ENCODE data around the gene AMOTL1.

AMOTL1 gene

DNA sequence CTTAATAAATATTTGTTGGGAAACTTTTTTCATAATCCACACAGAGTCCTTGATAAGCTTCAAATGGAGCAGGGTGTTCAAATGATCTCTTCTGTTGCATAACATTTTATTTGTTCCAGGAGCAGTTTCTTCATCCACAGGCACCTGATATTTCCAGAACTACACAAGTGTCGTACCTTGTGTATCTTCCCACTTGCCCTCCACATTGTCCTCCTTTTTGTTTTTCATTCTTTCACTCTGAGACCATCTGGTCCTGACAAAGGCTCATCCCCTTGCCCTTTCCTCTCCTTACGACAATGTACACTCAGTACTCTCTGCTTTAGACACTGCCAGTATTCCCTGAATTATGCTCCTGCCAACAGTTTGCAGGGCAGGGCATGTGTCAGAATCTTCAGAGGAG, 5.2 kb upstream of the AMOTL1 start:
- no peak for ATAC-seq (ENCODE audit: insufficient read depth, low read depth)
- H4K20me1 ChIP-seq (ENCODE audit: insufficient read depth, low read length) = no peaks in the 10 kb centered on the region
- H3K27me3 ChIP-seq (ENCODE audit: insufficient read depth, low read length, poor library complexity) = peaks cover 15% of the 10 kb centered on the region
- H3K27ac ChIP-seq (ENCODE audit: low read length) = no peak overlapping the region
- no peak for DNase-seq
- no peaks in the 10 kb centered on the region for H3K79me2 ChIP-seq (ENCODE audit: insufficient read depth, low read length)
- H3K4me2 ChIP-seq (ENCODE audit: insufficient read depth, low read length) = no peak overlapping the region
- no peak overlapping the region for H3K9ac ChIP-seq (ENCODE audit: low read depth, low read length)
- no peaks in the 10 kb centered on the region for H3K4me1 ChIP-seq (ENCODE audit: insufficient read depth, low read length)
- no peak overlapping the region for H3K4me3 ChIP-seq (ENCODE audit: low read depth in 1 of 2, low read length in 2 of 2)
- TF ChIP-seq, protein P1, sequence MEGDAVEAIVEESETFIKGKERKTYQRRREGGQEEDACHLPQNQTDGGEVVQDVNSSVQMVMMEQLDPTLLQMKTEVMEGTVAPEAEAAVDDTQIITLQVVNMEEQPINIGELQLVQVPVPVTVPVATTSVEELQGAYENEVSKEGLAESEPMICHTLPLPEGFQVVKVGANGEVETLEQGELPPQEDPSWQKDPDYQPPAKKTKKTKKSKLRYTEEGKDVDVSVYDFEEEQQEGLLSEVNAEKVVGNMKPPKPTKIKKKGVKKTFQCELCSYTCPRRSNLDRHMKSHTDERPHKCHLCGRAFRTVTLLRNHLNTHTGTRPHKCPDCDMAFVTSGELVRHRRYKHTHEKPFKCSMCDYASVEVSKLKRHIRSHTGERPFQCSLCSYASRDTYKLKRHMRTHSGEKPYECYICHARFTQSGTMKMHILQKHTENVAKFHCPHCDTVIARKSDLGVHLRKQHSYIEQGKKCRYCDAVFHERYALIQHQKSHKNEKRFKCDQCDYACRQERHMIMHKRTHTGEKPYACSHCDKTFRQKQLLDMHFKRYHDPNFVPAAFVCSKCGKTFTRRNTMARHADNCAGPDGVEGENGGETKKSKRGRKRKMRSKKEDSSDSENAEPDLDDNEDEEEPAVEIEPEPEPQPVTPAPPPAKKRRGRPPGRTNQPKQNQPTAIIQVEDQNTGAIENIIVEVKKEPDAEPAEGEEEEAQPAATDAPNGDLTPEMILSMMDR (IDR thresholded peaks at IDR 0.05; ENCODE audit: borderline replicate concordance, extremely low read depth, low read length, poor library complexity, severe bottlenecking) = no peak
- no peak for TF ChIP-seq EZH2 (IDR thresholded peaks at IDR 0.05; ENCODE audit: borderline replicate concordance, low read depth, low read length, severe bottlenecking)
- H2AFZ ChIP-seq (ENCODE audit: low read depth, low read length) = no peak overlapping the region
- no peaks in the 10 kb centered on the region for H3K36me3 ChIP-seq (ENCODE audit: insufficient read depth, low read length)
- no peaks in the 10 kb centered on the region for H3K9me3 ChIP-seq (ENCODE audit: insufficient read depth, low read length, severe bottlenecking)

DNA sequence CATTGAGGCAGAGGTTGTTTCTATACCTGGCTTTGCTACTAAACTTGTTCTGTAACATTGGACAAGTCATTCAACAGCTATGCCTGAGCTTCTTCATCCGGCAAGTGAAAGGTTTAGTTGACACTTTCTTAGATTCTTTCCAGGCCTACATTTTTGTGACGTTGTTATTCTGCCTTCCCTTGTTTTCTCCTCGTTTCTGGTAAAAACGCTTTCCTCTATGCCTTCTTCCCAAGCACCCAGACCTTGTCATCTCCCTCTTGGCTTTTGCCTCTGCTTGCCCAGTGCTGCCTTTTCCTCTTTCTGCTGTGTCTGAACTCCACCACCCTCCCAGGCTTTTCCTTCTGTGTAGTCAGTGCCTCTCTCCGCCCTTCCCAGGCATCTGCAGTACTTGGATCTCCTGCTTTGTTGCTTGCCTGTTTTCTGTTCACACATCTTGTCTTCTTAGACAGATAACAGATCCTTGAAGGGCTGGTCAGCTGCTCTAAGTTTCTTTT, 1.4 kb upstream of the AMOTL1 start:
- Histone ChIP-seq H3K27ac (ENCODE audit: low read length) (no peak overlapping the region), H3K4me1 (ENCODE audit: insufficient read depth, low read length) (no peaks in the 10 kb centered on the region), H3K79me2 (ENCODE audit: insufficient read depth, low read length) (no peaks in the 10 kb centered on the region), H3K4me3 (ENCODE audit: low read depth in 1 of 2, low read length in 2 of 2) (no peak overlapping the region), H4K20me1 (ENCODE audit: insufficient read depth, low read length) (no peaks in the 10 kb centered on the region), H3K27me3 (ENCODE audit: insufficient read depth, low read length, poor library complexity) (peaks cover 35% of the 10 kb centered on the region), H3K36me3 (ENCODE audit: insufficient read depth, low read length) (no peaks in the 10 kb centered on the region), H3K4me2 (ENCODE audit: insufficient read depth, low read length) (no peak overlapping the region), H2AFZ (ENCODE audit: low read depth, low read length) (no peak overlapping the region), H3K9ac (ENCODE audit: low read depth, low read length) (no peak overlapping the region), H3K9me3 (ENCODE audit: insufficient read depth, low read length, severe bottlenecking) (no peaks in the 10 kb centered on the region)
- TF ChIP-seq, protein P1 (IDR thresholded peaks at IDR 0.05; ENCODE audit: borderline replicate concordance, extremely low read depth, low read length, poor library complexity, severe bottlenecking) = no peak
- TF ChIP-seq EZH2 (IDR thresholded peaks at IDR 0.05; ENCODE audit: borderline replicate concordance, low read depth, low read length, severe bottlenecking) = no peak
- no peak for ATAC-seq (ENCODE audit: insufficient read depth, low read depth)
- DNase-seq = no peak

DNA sequence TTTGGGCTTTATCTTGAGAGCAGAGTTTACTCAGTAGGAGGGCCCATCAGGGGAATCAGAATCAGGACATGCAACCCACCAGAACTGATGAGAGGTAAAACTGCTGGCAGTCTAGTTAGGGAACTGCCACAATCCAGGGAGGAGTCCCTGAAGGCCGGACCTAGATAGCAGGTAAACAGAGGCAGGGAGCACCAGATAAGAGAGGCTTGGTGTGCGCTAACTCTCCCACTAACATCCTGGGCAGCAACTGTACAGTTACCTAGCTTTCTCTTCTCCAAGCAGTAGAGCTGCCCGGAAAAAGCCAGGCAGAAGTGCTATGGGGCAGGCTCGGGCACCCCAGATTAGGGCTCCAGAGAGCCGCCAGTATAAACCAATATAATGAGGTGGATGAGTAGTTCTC, 865 bp upstream of the AMOTL1 start:
- TF ChIP-seq EZH2 (IDR thresholded peaks at IDR 0.05; ENCODE audit: borderline replicate concordance, low read depth, low read length, severe bottlenecking) = no peak
- TF ChIP-seq, protein P1 (IDR thresholded peaks at IDR 0.05; ENCODE audit: borderline replicate concordance, extremely low read depth, low read length, poor library complexity, severe bottlenecking) = no peak
- no peaks in the 10 kb centered on the region for H4K20me1 ChIP-seq (ENCODE audit: insufficient read depth, low read length)
- H3K27me3 ChIP-seq (ENCODE audit: insufficient read depth, low read length, poor library complexity) = peaks cover 31% of the 10 kb centered on the region
- no peak overlapping the region for H3K9ac ChIP-seq (ENCODE audit: low read depth, low read length)
- no peak for DNase-seq
- H3K4me2 ChIP-seq (ENCODE audit: insufficient read depth, low read length) = no peak overlapping the region
- no peaks in the 10 kb centered on the region for H3K36me3 ChIP-seq (ENCODE audit: insufficient read depth, low read length)
- H3K9me3 ChIP-seq (ENCODE audit: insufficient read depth, low read length, severe bottlenecking) = no peaks in the 10 kb centered on the region
- no peaks in the 10 kb centered on the region for H3K4me1 ChIP-seq (ENCODE audit: insufficient read depth, low read length)
- no peak overlapping the region for H3K4me3 ChIP-seq (ENCODE audit: low read depth in 1 of 2, low read length in 2 of 2)
- H3K27ac ChIP-seq (ENCODE audit: low read length) = no peak overlapping the region
- H3K79me2 ChIP-seq (ENCODE audit: insufficient read depth, low read length) = no peaks in the 10 kb centered on the region
- no peak overlapping the region for H2AFZ ChIP-seq (ENCODE audit: low read depth, low read length)
- no peak for ATAC-seq (ENCODE audit: insufficient read depth, low read depth)
